RCC 7860 (cell line): ENCODE results near the gene PFKFB4.
A peak's percentile ranks its signal among the peaks of the same experiment; 100 is the strongest.

Experiments used
- DNase-seq: peaks from one replicate; pipeline ENCODE4 v3.0.0-alpha.2; 2015; ENCODE audit warnings: low spot score
- FAIRE-seq: peaks from 2 replicates; lab custom pipeline; 2012; peaks lifted over from hg19 to GRCh38; lab: Jason Lieb, UNC

PFKFB4 gene

DNA sequence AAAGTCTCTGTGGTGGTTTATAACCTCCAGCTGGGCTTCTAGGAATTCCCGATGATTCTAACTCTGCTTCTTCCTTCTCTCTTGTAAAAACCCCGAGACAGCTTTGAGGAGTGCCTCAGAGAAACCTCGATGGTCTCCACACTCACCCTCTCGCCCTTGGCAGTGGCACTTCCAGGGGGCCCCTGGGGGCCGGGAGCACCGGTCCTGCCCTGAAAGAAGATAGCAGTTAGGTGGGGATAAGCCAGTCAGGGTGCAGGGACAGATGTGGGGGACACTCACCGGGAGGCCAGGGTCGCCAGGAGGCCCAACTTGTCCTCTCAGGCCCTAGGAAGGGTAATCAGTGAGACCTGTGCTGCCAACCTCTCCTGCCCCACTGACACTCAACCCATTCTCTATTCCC, 28.8 kb upstream of the PFKFB4 start:
- no peak for DNase-seq
- no peak for FAIRE-seq

DNA sequence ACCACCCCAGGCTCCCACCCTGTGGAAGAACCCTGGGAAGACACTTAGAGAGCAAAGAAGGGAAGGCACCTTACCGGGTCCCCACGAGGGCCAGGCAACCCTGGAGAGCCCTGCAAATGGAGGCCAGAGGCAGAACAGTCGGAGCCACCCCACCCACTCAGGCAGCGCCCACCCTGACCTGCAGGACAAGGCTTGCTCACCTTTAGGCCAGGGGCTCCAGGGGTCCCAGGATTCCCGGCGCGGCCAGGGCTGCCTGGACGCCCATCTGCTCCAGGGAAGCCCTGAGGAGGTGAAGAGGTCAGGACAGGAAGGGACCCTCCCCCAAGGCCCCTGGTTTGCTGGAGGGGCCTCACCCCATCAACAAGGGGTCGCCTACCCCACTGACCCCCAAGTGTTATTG, 28.2 kb upstream of the PFKFB4 start:
- FAIRE-seq (no peak), DNase-seq (no peak)

DNA sequence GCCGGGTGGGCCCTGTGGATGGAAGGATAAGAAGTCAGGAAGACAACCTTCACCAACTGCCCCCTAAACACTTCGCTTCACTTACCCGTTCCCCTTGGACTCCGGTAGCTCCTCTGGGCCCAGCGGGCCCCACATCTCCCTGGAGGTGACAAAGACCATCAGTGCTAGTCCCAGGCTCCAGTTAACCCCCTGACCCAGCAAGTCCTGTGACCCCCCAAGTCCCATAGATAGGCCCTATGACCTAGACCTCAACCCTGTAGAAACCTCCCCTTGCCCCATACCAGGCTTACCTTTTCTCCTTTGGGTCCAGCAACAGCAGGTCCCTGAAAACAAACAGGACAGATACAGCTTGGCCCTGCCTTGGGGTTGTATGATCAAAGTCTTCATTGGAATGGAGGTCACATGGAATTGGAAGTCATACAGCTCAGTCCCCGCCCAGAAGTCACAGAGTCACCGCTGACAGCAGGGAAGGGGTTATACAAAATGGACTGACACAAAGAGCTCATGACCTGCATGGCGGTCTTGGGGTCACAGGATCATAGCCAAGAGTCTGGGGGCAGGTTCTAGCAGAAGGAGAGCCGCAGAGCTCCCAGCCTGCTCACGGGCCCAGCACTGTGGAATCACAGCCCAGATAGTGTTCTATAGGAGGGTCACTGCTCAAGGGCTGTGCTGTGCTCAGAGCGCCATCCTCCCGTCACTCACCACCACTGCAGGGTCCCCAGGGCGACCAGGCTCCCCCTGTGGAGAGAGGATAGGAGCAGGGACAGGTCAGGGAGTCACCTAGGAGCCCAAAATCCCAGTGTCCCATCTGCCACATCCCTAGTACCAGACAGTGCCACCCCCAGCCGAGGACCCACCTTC, 25.2 kb upstream of the PFKFB4 start:
- no peak for FAIRE-seq
- no peak for DNase-seq

DNA sequence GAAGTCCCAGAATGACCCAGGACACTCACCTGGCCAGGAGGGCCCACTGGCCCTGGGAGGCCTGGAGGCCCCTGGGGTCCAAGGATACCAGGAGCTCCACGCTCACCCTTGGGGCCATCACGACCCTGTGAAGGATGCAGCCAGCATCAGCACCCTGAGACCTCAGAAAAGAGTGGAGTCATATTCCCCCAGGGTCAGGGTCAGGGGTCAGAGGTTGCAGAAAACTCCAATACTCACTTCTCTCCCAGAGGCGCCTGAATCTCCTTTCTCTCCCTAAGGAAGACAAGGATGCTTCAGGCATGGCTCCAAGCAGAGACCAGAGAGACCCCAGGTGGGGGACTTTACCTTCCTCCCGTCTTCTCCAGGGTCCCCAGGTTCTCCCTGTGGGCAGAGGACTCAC, 20.0 kb upstream of the PFKFB4 start:
- no peak for FAIRE-seq
- DNase-seq, result no peak

DNA sequence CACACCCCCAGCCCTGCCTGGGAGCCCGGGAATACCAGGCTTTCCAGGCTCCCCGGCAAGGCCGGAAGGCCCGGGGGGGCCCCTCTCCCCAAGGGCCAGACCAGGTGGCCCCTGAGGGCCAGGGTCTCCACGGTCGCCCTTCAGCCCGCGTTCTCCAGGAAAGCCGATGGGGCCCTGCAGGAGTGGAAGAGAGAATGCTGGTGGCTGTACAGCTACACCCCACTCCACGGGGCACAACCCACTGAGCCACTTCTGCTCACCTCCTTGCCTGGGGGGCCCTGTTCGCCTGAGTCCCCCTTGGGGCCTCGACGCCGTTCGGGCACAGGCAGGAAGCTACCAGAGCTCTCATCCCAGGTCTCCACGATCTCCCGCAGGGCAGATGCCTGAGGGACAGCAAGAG, 18.8 kb upstream of the PFKFB4 start:
- no peak for DNase-seq
- no peak for FAIRE-seq

DNA sequence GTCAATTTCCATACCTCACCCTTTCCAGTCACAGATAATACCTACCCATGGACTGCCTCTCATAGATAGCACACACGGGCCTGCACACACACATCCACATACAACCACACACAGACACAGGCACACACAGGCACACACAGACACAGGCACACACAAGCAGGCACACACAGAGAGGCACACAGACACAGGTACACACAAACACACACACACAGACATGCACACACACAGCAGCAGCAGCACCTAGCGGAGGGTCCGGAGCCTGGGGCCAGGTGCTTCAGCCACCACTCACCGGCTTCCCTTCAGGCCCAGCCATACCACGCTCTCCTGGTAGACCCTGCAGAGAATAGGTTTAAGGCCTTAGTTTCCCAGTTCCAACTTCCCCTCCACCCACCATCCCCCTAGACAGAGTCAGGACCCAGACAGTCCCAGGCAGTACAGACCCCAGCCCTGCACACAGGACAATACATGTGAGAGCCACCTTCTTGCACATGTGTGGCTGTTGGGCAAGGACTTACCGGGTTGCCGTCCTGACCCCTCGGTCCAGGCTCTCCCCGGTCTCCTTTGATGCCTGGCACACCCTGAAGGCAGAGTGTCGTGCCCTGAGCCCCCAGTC, 17.5 kb upstream of the PFKFB4 start:
- DNase-seq, result no peak
- FAIRE-seq, result no peak

DNA sequence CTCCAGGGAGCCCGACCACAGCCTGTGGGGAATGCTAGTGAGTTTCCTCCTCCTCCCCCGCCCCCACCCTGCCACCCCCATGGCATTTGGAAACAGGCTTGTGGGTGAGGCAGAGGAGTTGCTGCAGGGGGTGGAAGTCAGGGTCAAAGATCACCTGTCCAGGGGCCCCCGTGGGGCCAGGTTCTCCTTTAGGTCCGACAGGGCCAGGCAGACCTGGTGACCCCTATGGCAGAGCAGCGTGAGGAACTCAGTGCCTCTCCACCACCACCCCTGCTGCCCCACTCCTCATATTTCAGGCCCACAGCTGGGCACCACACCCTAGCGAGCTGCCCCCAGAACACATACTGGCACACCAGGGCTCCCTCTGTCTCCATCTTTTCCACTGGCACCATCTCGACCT, 15.9 kb upstream of the PFKFB4 start:
- DNase-seq (no peak), FAIRE-seq (no peak)

DNA sequence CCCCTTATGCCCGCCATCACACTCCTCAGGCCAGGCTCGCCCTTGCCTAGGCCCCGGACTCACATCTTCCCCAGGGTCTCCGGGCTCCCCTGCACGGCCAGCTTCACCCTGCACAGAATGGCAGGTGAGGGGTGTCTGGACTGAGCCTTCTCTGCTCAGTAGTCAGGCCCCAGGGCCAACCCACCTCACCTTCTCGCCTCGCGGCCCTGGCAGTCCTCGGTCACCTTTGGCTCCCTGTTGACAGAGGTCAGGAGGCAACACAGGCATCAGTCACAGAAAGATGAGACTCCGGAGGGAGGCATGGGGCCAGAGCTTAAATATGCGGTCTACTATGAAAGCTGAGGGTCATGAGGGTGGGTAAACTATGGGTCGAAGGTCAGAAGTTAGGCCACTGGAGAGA, 15.3 kb upstream of the PFKFB4 start:
- FAIRE-seq (no peak), DNase-seq (no peak)

DNA sequence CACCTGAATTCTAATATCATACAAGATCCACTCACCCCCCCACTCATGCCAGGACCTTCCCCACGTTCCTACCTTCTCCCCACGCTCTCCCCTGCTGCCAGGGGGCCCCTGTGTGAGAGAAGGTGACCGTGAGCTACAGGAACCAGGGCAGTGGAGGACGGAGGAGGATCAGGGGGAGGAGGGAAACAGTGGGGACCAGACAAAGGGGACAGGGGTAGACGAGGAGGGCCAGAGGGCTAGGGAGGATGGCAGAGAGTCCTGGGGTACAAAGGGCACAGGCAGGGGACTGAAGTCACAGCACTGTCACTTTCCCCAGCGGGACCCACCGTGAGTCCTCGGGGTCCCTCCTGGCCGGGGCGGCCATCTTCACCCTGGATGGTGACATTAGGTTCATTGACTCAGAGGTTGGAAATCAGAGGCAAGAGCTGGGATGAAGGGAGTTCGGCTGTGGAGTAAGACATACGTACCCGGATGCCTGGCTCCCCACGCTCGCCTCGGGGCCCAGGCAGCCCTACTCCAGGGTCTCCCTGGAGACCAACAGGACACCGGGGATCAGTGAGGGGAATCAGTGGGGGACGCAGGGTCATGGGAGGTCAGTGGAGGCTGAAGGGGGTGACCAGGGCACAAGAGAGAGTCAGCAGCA, 13.3 kb upstream of the PFKFB4 start:
- FAIRE-seq (no peak), DNase-seq (no peak)

DNA sequence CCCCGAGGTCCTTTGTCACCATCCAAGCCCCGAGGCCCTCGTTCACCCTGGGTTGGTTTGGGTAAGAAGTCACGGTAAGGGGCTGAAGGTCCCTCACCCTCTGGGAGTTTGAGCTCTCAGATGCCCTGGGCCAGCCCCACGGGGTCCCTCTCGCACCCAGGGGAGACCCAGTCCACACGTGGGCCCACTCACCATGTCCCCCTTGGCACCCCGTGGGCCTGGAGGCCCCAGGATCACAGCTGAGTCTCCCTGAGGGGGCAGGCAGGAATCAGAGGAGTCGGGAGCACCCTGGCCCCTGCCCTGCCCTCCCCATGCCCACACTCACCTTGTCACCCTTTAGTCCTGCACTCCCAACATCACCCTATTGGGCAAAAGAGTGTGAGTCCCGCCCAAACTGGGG, 12.8 kb upstream of the PFKFB4 start:
- FAIRE-seq (no peak), DNase-seq (no peak)

DNA sequence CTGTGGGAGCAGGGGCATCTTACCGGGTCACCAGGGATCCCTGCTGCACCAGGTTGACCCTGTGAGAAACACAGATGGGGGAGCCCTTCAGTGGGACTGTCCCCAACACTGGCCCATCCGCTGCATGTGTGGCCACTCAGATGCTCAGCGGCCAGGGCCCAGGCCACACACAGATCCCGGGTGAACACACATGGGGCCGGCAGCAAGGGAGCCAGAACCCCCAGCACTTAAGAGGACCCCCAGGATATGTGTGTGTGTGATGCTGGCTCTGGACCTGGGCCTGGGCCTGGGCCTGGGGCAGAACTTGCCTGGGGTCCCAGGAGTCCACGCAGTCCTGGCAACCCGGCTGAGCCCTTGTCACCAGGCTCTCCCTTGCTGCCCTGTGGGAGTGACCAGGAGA, 11.9 kb upstream of the PFKFB4 start:
- DNase-seq (no peak), FAIRE-seq (no peak)

DNA sequence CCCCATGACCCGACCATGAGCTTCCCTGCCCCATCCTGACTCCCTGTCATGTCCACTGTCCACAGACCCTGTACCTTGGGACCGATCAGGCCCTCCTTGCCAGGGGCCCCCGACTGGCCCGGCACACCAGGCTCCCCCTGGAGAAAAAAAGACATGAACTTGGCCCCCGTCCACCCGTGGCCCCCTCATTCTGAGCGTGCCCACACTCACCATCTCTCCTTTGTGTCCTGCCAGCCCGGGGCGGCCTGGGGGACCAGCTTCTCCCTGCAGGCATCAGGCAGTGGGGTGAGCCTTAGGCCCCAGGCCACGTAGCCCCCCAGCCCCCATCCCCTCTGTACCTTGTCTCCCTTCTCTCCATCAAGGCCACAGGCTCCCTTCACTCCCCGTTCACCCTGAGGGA, 10.9 kb upstream of the PFKFB4 start:
- DNase-seq (no peak), FAIRE-seq (no peak)

DNA sequence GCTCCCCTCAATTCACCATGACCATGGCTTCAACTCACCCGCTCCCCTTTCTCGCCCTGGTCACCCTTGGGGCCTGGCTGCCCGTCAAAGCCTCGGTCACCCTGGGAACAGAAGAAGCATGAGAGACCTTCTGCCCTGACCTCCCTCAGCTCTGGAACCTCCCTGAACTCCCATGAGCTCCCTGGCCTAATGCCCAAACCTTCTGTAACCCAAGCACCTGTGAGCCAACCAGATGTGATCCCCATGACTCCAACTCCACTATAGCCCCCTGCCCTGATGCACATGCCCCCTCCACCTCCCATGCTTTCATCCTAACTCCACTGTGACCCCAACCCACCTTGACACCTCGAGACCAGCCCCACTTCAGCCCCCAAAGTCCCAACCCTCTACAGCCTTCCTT, 10.5 kb upstream of the PFKFB4 start:
- FAIRE-seq, result no peak
- DNase-seq, result no peak

DNA sequence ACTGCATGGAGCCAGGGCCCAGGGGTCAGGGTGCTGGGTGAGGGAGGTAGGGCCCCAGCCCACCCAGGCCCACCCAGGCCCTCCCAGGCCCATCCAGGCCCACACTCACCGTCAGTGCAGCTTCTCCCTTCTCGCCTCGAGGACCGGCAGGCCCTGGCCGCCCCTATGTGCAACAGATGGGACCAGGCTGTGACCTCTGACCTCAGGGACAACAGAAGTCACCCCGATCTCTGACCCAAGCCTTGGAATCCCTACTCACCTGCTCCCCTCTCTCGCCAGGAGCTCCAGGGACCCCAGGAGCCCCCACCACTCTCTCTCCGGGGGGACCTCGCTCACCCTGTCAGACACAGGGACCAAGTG, 9.8 kb upstream of the PFKFB4 start:
- DNase-seq (no peak), FAIRE-seq (no peak)

DNA sequence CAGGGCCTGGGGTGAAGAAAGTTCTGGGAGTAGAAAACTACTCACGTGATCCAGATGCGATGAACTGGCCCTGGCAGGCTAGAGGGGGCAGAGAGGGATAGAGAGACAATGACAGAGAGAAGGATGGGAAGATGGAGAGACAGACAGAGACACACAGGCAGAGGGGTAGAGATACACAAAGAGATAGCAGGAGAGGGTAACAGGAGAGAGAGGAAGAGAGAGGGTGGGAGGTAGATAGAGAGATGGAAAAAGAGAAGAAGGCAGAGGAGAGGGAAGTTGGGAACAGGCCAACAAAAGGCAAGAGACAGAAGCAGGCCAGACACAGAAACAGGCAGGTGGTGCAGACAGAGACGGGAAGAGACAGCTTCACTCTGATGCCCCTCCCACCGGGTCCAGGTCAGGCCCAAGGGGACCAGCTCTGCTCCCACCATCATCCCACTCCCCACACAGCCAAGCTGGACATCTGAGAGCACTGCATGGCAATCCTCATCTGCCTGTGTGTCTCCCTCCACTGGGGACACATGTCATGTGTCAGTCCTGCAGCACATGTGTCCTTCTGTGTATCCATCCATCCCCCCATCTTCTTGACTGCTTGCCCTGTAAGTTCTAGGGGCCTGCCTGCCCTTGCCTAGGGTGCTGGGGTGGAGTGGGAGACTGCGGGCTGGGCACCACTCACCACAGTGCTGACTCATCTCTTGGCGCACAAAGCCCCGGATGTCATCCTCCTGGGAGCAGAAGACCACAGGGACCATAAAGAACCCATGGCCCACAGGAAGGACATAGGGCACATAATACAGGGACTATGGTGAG, 9.2 kb upstream of the PFKFB4 start:
- FAIRE-seq, result peak; percentile 70
- peak; percentile 79 for DNase-seq

DNA sequence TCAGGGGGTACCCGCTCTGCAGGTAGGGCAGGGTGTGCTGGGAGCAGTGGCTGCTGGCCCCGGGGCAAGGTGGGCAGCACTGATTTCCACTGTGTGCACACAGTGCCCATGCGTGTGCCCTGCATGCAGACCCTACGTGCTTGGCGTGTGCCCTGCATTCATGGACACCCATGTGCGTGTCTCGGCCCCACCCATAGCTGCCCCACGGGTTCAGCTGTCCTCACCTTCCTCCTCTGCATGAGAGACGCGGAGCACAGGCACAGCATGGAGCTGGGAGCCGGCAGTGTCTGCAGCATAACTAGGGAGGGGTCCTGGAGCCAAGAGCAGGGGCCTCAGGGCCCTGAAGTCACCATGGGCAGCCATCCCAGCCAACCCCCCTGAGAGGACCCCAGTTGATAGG, 8.6 kb upstream of the PFKFB4 start:
- no peak for FAIRE-seq
- no peak for DNase-seq

DNA sequence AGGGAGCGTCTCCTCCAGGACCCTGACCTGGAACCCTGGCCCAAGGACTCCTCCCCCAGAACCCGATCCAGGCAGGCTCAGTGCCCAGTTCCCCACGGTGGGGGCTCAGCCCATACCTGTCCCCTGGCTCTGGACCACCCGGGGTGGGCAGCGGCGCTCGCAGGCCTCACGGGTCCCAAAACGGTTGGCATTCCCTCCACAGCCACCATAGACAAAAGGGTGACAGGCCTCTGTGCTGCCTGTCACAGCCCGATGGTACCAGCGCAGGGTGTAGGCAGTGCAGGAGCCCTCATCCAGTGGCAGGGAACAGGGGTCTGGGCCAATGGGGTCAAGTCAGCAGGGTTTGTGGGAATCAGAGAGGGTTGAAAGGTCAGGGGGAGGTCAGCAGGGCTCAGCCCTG, 8.1 kb upstream of the PFKFB4 start:
- no peak for DNase-seq
- no peak for FAIRE-seq

DNA sequence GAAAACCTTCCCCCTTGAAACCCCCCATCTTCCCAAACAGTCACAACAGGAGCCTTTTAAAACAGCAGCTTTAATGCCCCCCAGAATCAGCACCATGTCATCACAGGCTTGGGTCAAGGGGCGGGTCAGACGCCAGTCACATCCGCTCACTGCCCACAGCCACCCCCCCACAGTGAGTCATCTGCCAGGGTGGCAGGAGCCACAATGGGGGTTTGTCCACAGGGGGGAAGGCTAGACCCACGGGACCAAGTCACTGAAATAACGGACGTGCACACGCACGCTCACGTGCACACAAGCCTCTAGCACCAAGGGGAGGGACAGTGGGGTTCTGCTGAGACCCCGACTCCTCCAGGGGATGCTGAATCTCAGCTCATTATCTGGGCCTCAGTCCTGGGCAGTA, 7.4 kb upstream of the PFKFB4 start:
- FAIRE-seq (peak; percentile 76), DNase-seq (peak; percentile 85)

DNA sequence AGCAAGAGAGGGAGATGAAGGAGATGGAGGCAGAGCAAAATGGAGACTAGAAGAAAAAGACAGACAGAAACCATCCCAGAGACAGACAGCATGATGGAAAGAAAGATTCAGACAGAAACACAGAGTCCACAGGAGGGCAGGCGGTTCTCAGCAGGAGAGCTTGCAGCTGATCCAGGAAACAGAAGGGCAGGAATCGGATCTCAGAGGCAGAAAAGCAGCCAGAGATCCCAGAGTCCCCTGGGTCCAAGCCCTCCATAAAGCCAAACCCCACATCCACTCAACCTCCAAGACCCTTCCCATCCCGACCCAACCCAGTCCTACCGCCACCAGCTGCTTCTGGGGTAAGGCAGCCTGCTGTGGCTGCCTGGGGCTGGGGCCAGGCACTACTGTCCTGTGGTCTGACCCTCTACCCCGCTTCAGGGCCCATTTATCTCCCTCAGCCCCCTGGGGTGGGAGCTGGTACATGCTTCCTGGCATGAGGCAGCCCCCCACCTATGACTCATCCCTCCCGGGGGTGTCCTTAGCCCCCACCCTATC, 6.8 kb upstream of the PFKFB4 start, which contains the start of gene UCN2:
TSS of gene UCN2 (minus strand) at position 400 of the 537 bp plus-strand sequence. CDS start 657 bp downstream, outside the sequence.
- no peak for FAIRE-seq
- peak; percentile 33 for DNase-seq

DNA sequence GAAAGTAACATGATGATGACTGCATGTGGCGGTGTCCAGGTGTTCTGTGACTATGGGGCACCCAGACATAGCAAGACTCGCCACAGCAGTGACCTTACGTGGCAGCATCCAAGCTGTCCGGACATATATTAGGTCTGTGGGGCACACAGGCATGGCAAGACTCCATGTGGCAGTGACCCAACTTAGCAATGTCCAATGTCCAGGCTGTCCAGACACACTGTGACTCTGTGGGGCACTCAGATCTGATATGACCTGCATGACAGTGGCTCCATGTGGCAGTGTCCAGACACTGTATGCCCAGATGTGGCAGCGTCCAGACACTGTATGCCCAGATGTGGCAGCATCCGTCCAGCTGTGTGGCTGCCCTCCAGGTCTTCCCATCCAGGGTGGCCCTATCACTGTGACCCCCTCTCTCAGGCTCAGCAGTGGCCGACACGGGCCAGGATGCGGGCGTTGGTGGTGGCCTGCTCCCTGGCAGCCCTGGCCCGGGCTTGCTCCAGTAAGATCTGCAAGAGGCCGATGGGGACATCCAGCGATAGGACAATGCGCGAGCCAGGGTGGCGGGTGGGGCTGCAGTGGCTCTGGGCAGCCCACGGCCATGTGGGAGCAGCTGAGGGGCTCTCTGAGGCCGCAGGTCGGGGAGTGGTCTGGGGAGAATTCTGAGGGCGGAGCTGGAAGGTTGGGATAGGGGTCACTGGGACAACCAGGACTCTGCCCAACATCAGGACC, 5.9 kb upstream of the PFKFB4 start:
- FAIRE-seq (no peak), DNase-seq (no peak)
